HEK293 (cell line): Measurements from ENCODE around the gene DPCD.

Source experiments
- CTCF ChIA-PET: fragments of 350-600 bp; formaldehyde crosslinking; extraction: SDS; loops from one replicate; lab custom pipeline; 2021; ENCODE audit warnings: antibody characterized with exemption; lab: Yijun Ruan, JAX
- POLR2A ChIA-PET: fragments of 300-600 bp; formaldehyde crosslinking; extraction: SDS; loops from one replicate; lab custom pipeline; 2020; ENCODE audit warnings: antibody characterized with exemption, inconsistent platforms; lab: Yijun Ruan, JAX
- H3K27ac ChIP-seq: fragments of 200-500 bp; sonication (Bioruptor generic); 2 replicates; pipeline ENCODE4 v1.5.1; 2014; ENCODE audit warnings: low read depth, low read length, control low read depth, inconsistent platforms; ENCODE audit errors: extremely low read depth
- H3K36me3 ChIP-seq, 2 experiments: fragments of 200-500 bp in 1 of 2; sonication (Bioruptor generic) in 1 of 2; 1 replicate in 1 of 2; 2 replicates in 1 of 2; pipeline ENCODE4 v1.5.1; 2014 to 2017; ENCODE audit warnings: inconsistent platforms in 2 of 2, low read length in 2 of 2; ENCODE audit not compliant: control insufficient read depth in 2 of 2, insufficient read depth in 1 of 2
- H3K4me1 ChIP-seq: fragments of 200-500 bp; sonication (Bioruptor generic); 2 replicates; pipeline ENCODE4 v1.5.1; 2014; ENCODE audit warnings: mild to moderate bottlenecking, low read length, inconsistent platforms; ENCODE audit not compliant: control insufficient read depth, insufficient read depth
- H3K4me3 ChIP-seq: 2 replicates; pipeline ENCODE4 v1.5.1; 2011; ENCODE audit warnings: low read depth, mild to moderate bottlenecking, control low read depth, low read length, moderate library complexity
- H3K9me3 ChIP-seq: fragments of 200-500 bp; sonication (Bioruptor generic); 2 replicates; pipeline ENCODE4 v1.5.1; 2014; ENCODE audit warnings: low read depth, low read length, inconsistent platforms; ENCODE audit not compliant: control insufficient read depth, insufficient read depth
- BCL11B ChIP-seq: fragments of 450-650 bp; formaldehyde crosslinking; IDR thresholded peaks from 2 replicates; pipeline ENCODE4 v1.5.1; 2016; ENCODE audit warnings: low read depth, missing biosample characterization, missing genetic modification characterization
- GLI2 ChIP-seq: fragments of 450-650 bp; formaldehyde crosslinking; IDR thresholded peaks from 2 replicates; pipeline ENCODE4; 2017; ENCODE audit warnings: missing biosample characterization, missing genetic modification characterization, low read depth, borderline replicate concordance
- KLF9 ChIP-seq: fragments of 450-650 bp; formaldehyde crosslinking; IDR thresholded peaks from 2 replicates; pipeline ENCODE4 v1.5.1; 2016; ENCODE audit warnings: missing biosample characterization, missing genetic modification characterization, low read depth
- OSR2 ChIP-seq: fragments of 450-650 bp; formaldehyde crosslinking; IDR thresholded peaks from 2 replicates; pipeline ENCODE4 v1.5.1; 2016; ENCODE audit warnings: missing biosample characterization, missing genetic modification characterization
- SCRT1 ChIP-seq: fragments of 450-650 bp; formaldehyde crosslinking; IDR thresholded peaks from 2 replicates; pipeline ENCODE4 v1.5.1; 2016; ENCODE audit warnings: missing biosample characterization, missing genetic modification characterization, borderline replicate concordance
- SP2 ChIP-seq: fragments of 450-650 bp; formaldehyde crosslinking; IDR thresholded peaks from 2 replicates; pipeline ENCODE4 v1.5.1; 2016; ENCODE audit warnings: missing biosample characterization, missing genetic modification characterization
- YY2 ChIP-seq: fragments of 450-650 bp; formaldehyde crosslinking; IDR thresholded peaks from 2 replicates; pipeline ENCODE4 v1.5.1; 2016; ENCODE audit warnings: missing biosample characterization, missing genetic modification characterization
- ZBTB21 ChIP-seq: fragments of 450-650 bp; formaldehyde crosslinking; IDR thresholded peaks from 2 replicates; pipeline ENCODE4 v1.5.1; 2017; ENCODE audit warnings: missing biosample characterization, missing genetic modification characterization
- ZIC2 ChIP-seq: fragments of 450-650 bp; formaldehyde crosslinking; IDR thresholded peaks from 2 replicates; pipeline ENCODE4 v1.5.1; 2016; ENCODE audit warnings: missing biosample characterization, missing genetic modification characterization
- ZNF140 ChIP-seq: fragments of 450-650 bp; formaldehyde crosslinking; IDR thresholded peaks from 2 replicates; pipeline ENCODE4 v1.5.1; 2016; ENCODE audit warnings: missing biosample characterization, missing genetic modification characterization
- ZNF169 ChIP-seq: fragments of 450-650 bp; formaldehyde crosslinking; IDR thresholded peaks from 2 replicates; pipeline ENCODE4 v1.5.1; 2016; ENCODE audit warnings: missing biosample characterization, missing genetic modification characterization
- ZNF23 ChIP-seq: fragments of 450-650 bp; formaldehyde crosslinking; IDR thresholded peaks from 2 replicates; pipeline ENCODE4 v1.5.1; 2016; ENCODE audit warnings: missing biosample characterization, missing genetic modification characterization, borderline replicate concordance
- ZNF24 ChIP-seq: fragments of 450-650 bp; formaldehyde crosslinking; IDR thresholded peaks from 2 replicates; pipeline ENCODE4 v1.5.1; 2016; ENCODE audit warnings: missing biosample characterization, missing genetic modification characterization
- ZNF248 ChIP-seq: fragments of 450-650 bp; formaldehyde crosslinking; IDR thresholded peaks from 2 replicates; pipeline ENCODE4 v1.5.1; 2017; ENCODE audit warnings: missing biosample characterization, missing genetic modification characterization
- ZNF391 ChIP-seq: fragments of 450-650 bp; formaldehyde crosslinking; IDR thresholded peaks from 2 replicates; pipeline ENCODE4 v1.5.1; 2016; ENCODE audit warnings: low read depth, missing biosample characterization, missing genetic modification characterization, borderline replicate concordance
- ZNF48 ChIP-seq: fragments of 450-650 bp; formaldehyde crosslinking; IDR thresholded peaks from 2 replicates; pipeline ENCODE4 v1.5.1; 2016; ENCODE audit warnings: missing biosample characterization, missing genetic modification characterization
- ZNF514 ChIP-seq: fragments of 450-650 bp; formaldehyde crosslinking; IDR thresholded peaks from 2 replicates; pipeline ENCODE4 v1.5.1; 2016; ENCODE audit warnings: missing biosample characterization, missing genetic modification characterization
- ZNF571 ChIP-seq: fragments of 450-650 bp; formaldehyde crosslinking; IDR thresholded peaks from 2 replicates; pipeline ENCODE4 v1.5.0; 2017; ENCODE audit warnings: missing biosample characterization, missing genetic modification characterization
- ZNF623 ChIP-seq: fragments of 450-650 bp; formaldehyde crosslinking; IDR thresholded peaks from 2 replicates; pipeline ENCODE4 v1.5.1; 2016; ENCODE audit warnings: missing biosample characterization, missing genetic modification characterization
- ZNF76 ChIP-seq: fragments of 450-650 bp; formaldehyde crosslinking; IDR thresholded peaks from 2 replicates; pipeline ENCODE4; 2016; ENCODE audit warnings: low read depth, missing biosample characterization, missing genetic modification characterization, borderline replicate concordance
- ZNF776 ChIP-seq: fragments of 450-650 bp; formaldehyde crosslinking; IDR thresholded peaks from 2 replicates; pipeline ENCODE4 v1.5.0; 2017; ENCODE audit warnings: missing biosample characterization, missing genetic modification characterization, borderline replicate concordance
- ZNF792 ChIP-seq: fragments of 450-650 bp; formaldehyde crosslinking; IDR thresholded peaks from 2 replicates; pipeline ENCODE4 v1.5.1; 2016; ENCODE audit warnings: missing biosample characterization, missing genetic modification characterization
- TF ChIP-seq, protein P1 (sequence below): fragments of 450-650 bp; formaldehyde crosslinking; IDR thresholded peaks from 2 replicates; pipeline ENCODE4 v1.5.1; 2017; ENCODE audit warnings: missing biosample characterization, missing genetic modification characterization
- TF ChIP-seq, protein P2 (sequence below): fragments of 450-650 bp; formaldehyde crosslinking; IDR thresholded peaks from 2 replicates; pipeline ENCODE4 v1.5.1; 2017; ENCODE audit warnings: missing biosample characterization, mild to moderate bottlenecking, missing genetic modification characterization, moderate library complexity
- TF ChIP-seq, protein P3 (sequence below): fragments of 450-650 bp; formaldehyde crosslinking; IDR thresholded peaks from 2 replicates; pipeline ENCODE4 v1.5.1; 2016; ENCODE audit warnings: missing biosample characterization, missing genetic modification characterization
- TF ChIP-seq, protein P4 (sequence below): fragments of 450-650 bp; IDR thresholded peaks from 2 replicates; pipeline ENCODE4 v1.5.1; 2018; ENCODE audit warnings: missing biosample characterization, mild to moderate bottlenecking, missing genetic modification characterization
- TF ChIP-seq, protein P5 (sequence below): fragments of 450-650 bp; formaldehyde crosslinking; IDR thresholded peaks from 2 replicates; pipeline ENCODE4 v1.5.1; 2016; ENCODE audit warnings: missing biosample characterization, missing genetic modification characterization
- TF ChIP-seq, protein P6 (sequence below): IDR thresholded peaks from 2 replicates; pipeline ENCODE4 v1.6.1; 2011; ENCODE audit warnings: mild to moderate bottlenecking, low read depth, low read length, borderline replicate concordance

DPCD gene

DNA sequence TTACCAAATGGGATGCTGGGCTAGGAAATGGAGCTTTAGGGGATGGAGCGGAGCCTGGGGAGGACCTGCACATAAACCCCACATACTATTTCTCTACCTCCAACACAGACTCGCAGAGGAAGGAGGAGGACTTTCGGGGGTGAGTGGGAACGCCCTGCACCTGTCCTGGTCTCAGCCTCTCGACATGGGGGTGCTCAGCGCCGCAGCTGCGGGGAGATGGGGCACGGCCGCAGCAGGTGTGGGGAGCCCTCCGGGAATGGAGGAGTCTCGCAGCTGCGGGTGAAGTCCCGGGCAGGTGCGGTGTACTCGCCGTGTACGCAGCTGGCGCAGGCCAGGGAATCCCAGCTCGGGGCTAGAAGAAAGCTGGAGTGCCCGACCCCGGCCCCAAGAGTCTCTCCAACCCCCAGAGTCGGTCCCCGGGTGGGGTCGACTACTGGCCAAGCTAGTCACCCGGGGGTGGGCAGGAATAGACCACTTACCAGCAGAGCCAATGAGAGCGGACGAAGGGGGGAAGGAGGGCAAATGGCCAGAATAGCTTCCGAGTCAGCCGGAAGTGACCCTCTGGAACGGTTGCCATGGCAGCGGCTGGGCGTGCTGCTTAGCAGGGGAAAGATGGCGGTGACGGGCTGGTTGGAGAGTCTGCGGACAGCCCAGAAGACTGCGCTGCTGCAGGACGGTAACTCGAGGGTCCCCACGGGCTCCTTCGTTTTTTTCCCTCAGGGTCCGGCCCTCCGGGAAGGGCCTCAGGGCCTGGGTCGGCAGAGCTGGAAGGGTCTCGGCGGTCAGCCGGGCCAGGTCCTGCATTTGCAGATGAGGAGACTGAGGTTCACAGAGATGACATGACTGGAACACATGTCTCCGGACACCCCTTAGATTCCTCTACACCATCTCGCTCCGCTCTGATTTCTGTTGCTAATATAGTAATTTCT is at the start of gene DPCD, which contains the start of gene POLL:
DPCD (plus strand) TSS at position 597 of the 929 bp plus-strand sequence; CDS start at position 613, 16 bp downstream.
POLL (minus strand) TSS at position 533 of the 929 bp plus-strand sequence. CDS start 897 bp downstream, outside the sequence.
- peaks cover 8% of the 10 kb centered on the region for H3K4me1 ChIP-seq
- peak within 1 kb of the TSS; percentile 70 for H3K4me3 ChIP-seq
- H3K9me3 ChIP-seq = no peaks in the 10 kb centered on the region
- CTCF ChIA-PET = interaction anchor here (0.5 to 2.7 kb wide), 6 partner anchors 15 to 374 kb away, joined by 3 to 16 read pairs (median 4); no protein-coding TSS in a partner anchor
- POLR2A ChIA-PET = interaction anchor here (0.6 to 1.7 kb wide), 9 partner anchors 9 to 445 kb away, joined by 3 to 9 read pairs (median 3); partner anchors contain the start of gene OGA
- peaks cover 0 to 31% of the 10 kb centered on the region in 2 experiments; a peak in 1 of 3 replicates for H3K36me3 ChIP-seq
- peak within 1 kb of the TSS; percentile 72; the same call in 1 of the 2 replicates for H3K27ac ChIP-seq
- TF ChIP-seq, protein P1, sequence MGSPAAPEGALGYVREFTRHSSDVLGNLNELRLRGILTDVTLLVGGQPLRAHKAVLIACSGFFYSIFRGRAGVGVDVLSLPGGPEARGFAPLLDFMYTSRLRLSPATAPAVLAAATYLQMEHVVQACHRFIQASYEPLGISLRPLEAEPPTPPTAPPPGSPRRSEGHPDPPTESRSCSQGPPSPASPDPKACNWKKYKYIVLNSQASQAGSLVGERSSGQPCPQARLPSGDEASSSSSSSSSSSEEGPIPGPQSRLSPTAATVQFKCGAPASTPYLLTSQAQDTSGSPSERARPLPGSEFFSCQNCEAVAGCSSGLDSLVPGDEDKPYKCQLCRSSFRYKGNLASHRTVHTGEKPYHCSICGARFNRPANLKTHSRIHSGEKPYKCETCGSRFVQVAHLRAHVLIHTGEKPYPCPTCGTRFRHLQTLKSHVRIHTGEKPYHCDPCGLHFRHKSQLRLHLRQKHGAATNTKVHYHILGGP = no peak
- TF ChIP-seq YY2 (tag by site-specific recombination) (peak; percentile 91), ZNF169 (no peak), ZNF23 (tag by site-specific recombination) (no peak), OSR2 (no peak), SP2 (tag by site-specific recombination) (peak; percentile 96), KLF9 (tag by site-specific recombination) (peak; percentile 42; the same call in 1 of the 2 replicates), ZBTB21 (tag by site-specific recombination) (no peak; the same call in 1 of the 2 replicates), ZNF248 (tag by site-specific recombination) (no peak), ZNF391 (tag by site-specific recombination) (no peak), ZNF24 (tag by site-specific recombination) (no peak), SCRT1 (tag by site-specific recombination) (0 out of 2 replicates have a peak, but pooled peaks have one; percentile 30), ZNF140 (tag by site-specific recombination) (no peak), ZNF792 (tag by site-specific recombination) (no peak), ZNF571 (tag by site-specific recombination) (no peak), ZNF514 (tag by site-specific recombination) (no peak), BCL11B (tag by site-specific recombination) (peak; percentile 69; the same call in 1 of the 2 replicates), ZNF776 (tag by site-specific recombination) (no peak), ZNF623 (tag by site-specific recombination) (no peak), ZNF76 (tag by site-specific recombination) (no peak; the same call in 1 of the 2 replicates), ZIC2 (tag by site-specific recombination) (peak; percentile 46), ZNF48 (no peak), GLI2 (tag by site-specific recombination) (no peak)
- TF ChIP-seq, protein P2, sequence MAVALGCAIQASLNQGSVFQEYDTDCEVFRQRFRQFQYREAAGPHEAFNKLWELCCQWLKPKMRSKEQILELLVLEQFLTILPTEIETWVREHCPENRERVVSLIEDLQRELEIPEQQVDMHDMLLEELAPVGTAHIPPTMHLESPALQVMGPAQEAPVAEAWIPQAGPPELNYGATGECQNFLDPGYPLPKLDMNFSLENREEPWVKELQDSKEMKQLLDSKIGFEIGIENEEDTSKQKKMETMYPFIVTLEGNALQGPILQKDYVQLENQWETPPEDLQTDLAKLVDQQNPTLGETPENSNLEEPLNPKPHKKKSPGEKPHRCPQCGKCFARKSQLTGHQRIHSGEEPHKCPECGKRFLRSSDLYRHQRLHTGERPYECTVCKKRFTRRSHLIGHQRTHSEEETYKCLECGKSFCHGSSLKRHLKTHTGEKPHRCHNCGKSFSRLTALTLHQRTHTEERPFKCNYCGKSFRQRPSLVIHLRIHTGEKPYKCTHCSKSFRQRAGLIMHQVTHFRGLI = peak; percentile 90
- TF ChIP-seq, protein P3, sequence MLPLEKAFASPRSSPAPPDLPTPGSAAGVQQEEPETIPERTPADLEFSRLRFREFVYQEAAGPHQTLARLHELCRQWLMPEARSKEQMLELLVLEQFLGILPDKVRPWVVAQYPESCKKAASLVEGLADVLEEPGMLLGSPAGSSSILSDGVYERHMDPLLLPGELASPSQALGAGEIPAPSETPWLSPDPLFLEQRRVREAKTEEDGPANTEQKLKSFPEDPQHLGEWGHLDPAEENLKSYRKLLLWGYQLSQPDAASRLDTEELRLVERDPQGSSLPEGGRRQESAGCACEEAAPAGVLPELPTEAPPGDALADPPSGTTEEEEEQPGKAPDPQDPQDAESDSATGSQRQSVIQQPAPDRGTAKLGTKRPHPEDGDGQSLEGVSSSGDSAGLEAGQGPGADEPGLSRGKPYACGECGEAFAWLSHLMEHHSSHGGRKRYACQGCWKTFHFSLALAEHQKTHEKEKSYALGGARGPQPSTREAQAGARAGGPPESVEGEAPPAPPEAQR (tag by site-specific recombination) = no peak
- TF ChIP-seq, protein P4, sequence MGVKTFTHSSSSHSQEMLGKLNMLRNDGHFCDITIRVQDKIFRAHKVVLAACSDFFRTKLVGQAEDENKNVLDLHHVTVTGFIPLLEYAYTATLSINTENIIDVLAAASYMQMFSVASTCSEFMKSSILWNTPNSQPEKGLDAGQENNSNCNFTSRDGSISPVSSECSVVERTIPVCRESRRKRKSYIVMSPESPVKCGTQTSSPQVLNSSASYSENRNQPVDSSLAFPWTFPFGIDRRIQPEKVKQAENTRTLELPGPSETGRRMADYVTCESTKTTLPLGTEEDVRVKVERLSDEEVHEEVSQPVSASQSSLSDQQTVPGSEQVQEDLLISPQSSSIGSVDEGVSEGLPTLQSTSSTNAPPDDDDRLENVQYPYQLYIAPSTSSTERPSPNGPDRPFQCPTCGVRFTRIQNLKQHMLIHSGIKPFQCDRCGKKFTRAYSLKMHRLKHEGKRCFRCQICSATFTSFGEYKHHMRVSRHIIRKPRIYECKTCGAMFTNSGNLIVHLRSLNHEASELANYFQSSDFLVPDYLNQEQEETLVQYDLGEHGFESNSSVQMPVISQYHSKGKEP = no peak
- TF ChIP-seq, protein P5, sequence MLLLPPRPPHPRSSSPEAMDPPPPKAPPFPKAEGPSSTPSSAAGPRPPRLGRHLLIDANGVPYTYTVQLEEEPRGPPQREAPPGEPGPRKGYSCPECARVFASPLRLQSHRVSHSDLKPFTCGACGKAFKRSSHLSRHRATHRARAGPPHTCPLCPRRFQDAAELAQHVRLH = no peak
- TF ChIP-seq, protein P6, sequence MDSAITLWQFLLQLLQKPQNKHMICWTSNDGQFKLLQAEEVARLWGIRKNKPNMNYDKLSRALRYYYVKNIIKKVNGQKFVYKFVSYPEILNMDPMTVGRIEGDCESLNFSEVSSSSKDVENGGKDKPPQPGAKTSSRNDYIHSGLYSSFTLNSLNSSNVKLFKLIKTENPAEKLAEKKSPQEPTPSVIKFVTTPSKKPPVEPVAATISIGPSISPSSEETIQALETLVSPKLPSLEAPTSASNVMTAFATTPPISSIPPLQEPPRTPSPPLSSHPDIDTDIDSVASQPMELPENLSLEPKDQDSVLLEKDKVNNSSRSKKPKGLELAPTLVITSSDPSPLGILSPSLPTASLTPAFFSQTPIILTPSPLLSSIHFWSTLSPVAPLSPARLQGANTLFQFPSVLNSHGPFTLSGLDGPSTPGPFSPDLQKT = no peak
